ENCODE results near the gene PHF5A.
"Not testable (repeated sequence)": the region's sequence is repeated elsewhere in the genome, so short reads cannot be mapped to it uniquely, and the experiment has no call there.

The PHF5A gene

GRCh38 chr22:41478473-41478872 is 10.0 kb upstream of the PHF5A start:
- Mint-ChIP-seq H3K9me3 (no peaks in the 10 kb centered on the region), H3K27me3 (no peaks in the 10 kb centered on the region), H3K36me3 (peaks cover 8% of the 10 kb centered on the region), H3K27ac (peak overlapping the region; percentile 91), H3K4me3 (peak overlapping the region; percentile 67), H3K4me1 (peaks cover 92% of the 10 kb centered on the region)
- peak; percentile 77 for ATAC-seq

- peaks cover 94% of the 10 kb centered on the region for H3K4me1 Mint-ChIP-seq
- no peak overlapping the region for H3K4me3 Mint-ChIP-seq
- no peaks in the 10 kb centered on the region for H3K9me3 Mint-ChIP-seq
- peak overlapping the region; percentile 91 for H3K27ac Mint-ChIP-seq
- no peak for ATAC-seq
- no peaks in the 10 kb centered on the region for H3K27me3 Mint-ChIP-seq
- peaks cover 23% of the 10 kb centered on the region for H3K36me3 Mint-ChIP-seq
Observed at GRCh38 chr22:41474872-41475451, 6.5 kb upstream of the PHF5A start.

GRCh38 chr22:41471568-41471967 is 3.1 kb upstream of the PHF5A start:
- Mint-ChIP-seq H3K4me1 (peaks cover 86% of the 10 kb centered on the region), H3K4me3 (no peak overlapping the region), H3K27me3 (no peaks in the 10 kb centered on the region), H3K27ac (peak overlapping the region; percentile 91), H3K36me3 (peaks cover 37% of the 10 kb centered on the region), H3K9me3 (no peaks in the 10 kb centered on the region)
- no peak for ATAC-seq

GRCh38 chr22:41470886-41471285 is 2.4 kb upstream of the PHF5A start:
- peak overlapping the region; percentile 48 for H3K4me3 Mint-ChIP-seq
- H3K9me3 Mint-ChIP-seq = no peaks in the 10 kb centered on the region
- H3K4me1 Mint-ChIP-seq = peaks cover 79% of the 10 kb centered on the region
- H3K36me3 Mint-ChIP-seq = peaks cover 37% of the 10 kb centered on the region
- H3K27me3 Mint-ChIP-seq = no peaks in the 10 kb centered on the region
- peak overlapping the region; percentile 91 for H3K27ac Mint-ChIP-seq
- no peak for ATAC-seq

GRCh38 chr22:41469218-41469851 is 843 bp upstream of the PHF5A start:
- peak overlapping the region; percentile 87 for H3K4me3 Mint-ChIP-seq
- peaks cover 48% of the 10 kb centered on the region for H3K36me3 Mint-ChIP-seq
- no peaks in the 10 kb centered on the region for H3K9me3 Mint-ChIP-seq
- H3K27me3 Mint-ChIP-seq = no peaks in the 10 kb centered on the region
- H3K4me1 Mint-ChIP-seq = peaks cover 65% of the 10 kb centered on the region
- ATAC-seq = peak; percentile 2
- peak overlapping the region; percentile 100 for H3K27ac Mint-ChIP-seq

- ATAC-seq = no peak
- Mint-ChIP-seq H3K4me1 (peaks cover 11% of the 10 kb centered on the region), H3K36me3 (peaks cover 38% of the 10 kb centered on the region), H3K9me3 (no peaks in the 10 kb centered on the region), H3K27me3 (no peaks in the 10 kb centered on the region), H3K4me3 (no peak overlapping the region), H3K27ac (no peak overlapping the region)
Observed at GRCh38 chr22:41461901-41462300, 6.6 kb downstream of the PHF5A start.

- Mint-ChIP-seq H3K4me1 (peaks cover 10% of the 10 kb centered on the region), H3K36me3 (peaks cover 34% of the 10 kb centered on the region)
- not testable (repeated sequence) for H3K27ac Mint-ChIP-seq, H3K4me3 Mint-ChIP-seq, H3K9me3 Mint-ChIP-seq, H3K27me3 Mint-ChIP-seq, ATAC-seq
Observed at GRCh38 chr22:41460071-41460470, 8.4 kb downstream of the PHF5A start.

- Mint-ChIP-seq H3K4me1 (peaks cover 10% of the 10 kb centered on the region), H3K27me3 (no peaks in the 10 kb centered on the region), H3K36me3 (peaks cover 27% of the 10 kb centered on the region), H3K9me3 (no peaks in the 10 kb centered on the region), H3K27ac (no peak overlapping the region), H3K4me3 (no peak overlapping the region)
- no peak for ATAC-seq
Observed at GRCh38 chr22:41459431-41459830, 9.1 kb downstream of the PHF5A start.

- Mint-ChIP-seq H3K27ac (no peak overlapping the region), H3K9me3 (no peaks in the 10 kb centered on the region), H3K27me3 (no peaks in the 10 kb centered on the region), H3K4me1 (peaks cover 10% of the 10 kb centered on the region), H3K36me3 (peaks cover 21% of the 10 kb centered on the region), H3K4me3 (no peak overlapping the region)
- no peak for ATAC-seq
Observed at GRCh38 chr22:41458161-41458728, 10.2 kb downstream of the PHF5A start.

GRCh38 chr22:41448189-41448808 is 20.2 kb downstream of the PHF5A start:
- H3K27me3 Mint-ChIP-seq = no peaks in the 10 kb centered on the region
- H3K9me3 Mint-ChIP-seq = no peaks in the 10 kb centered on the region
- H3K4me1 Mint-ChIP-seq = peaks cover 26% of the 10 kb centered on the region
- peaks cover 17% of the 10 kb centered on the region for H3K36me3 Mint-ChIP-seq
- peak; percentile 83 for ATAC-seq
- H3K4me3 Mint-ChIP-seq = peak overlapping the region; percentile 92
- H3K27ac Mint-ChIP-seq = peak overlapping the region; percentile 98

GRCh38 chr22:41447435-41448188 is 20.9 kb downstream of the PHF5A start:
- Mint-ChIP-seq H3K27me3 (no peaks in the 10 kb centered on the region), H3K4me1 (peaks cover 33% of the 10 kb centered on the region), H3K36me3 (peaks cover 21% of the 10 kb centered on the region), H3K27ac (peak overlapping the region; percentile 98), H3K4me3 (peak overlapping the region; percentile 92), H3K9me3 (no peaks in the 10 kb centered on the region)
- peak; percentile 42 for ATAC-seq

- Mint-ChIP-seq H3K4me1 (peaks cover 40% of the 10 kb centered on the region), H3K36me3 (peaks cover 23% of the 10 kb centered on the region), H3K27me3 (no peaks in the 10 kb centered on the region), H3K27ac (peak within 1 kb of the TSS; percentile 98), H3K4me3 (peak within 1 kb of the TSS; percentile 92), H3K9me3 (no peaks in the 10 kb centered on the region)
- peak; percentile 77 for ATAC-seq
Observed at GRCh38 chr22:41446639-41447434, 21.7 kb downstream of the PHF5A start, which contains the start of gene TOB2. Gene TOB2 (minus strand): TSS chr22:41446801. CDS start chr22:41437345, 9,456 bp downstream.

- Mint-ChIP-seq H3K27ac (peak overlapping the region; percentile 98), H3K36me3 (peaks cover 23% of the 10 kb centered on the region), H3K4me3 (peak overlapping the region; percentile 92), H3K4me1 (peaks cover 42% of the 10 kb centered on the region), H3K9me3 (no peaks in the 10 kb centered on the region), H3K27me3 (no peaks in the 10 kb centered on the region)
- ATAC-seq = no peak
Observed at GRCh38 chr22:41446057-41446501, 22.4 kb downstream of the PHF5A start.

All from stimulated activated memory B cell treated with anti-CD40 and anti-IgM and Interleukin-4, amounts not matched to agents 10 μg/mL and 1 μg/mL and 100 μg/mL, for 72 hours (primary cell).